Myometrial cell (primary cell): ENCODE data around the gene ITGA11. TPM values are rescaled to one million over a fixed set of nuclear protein-coding genes. Genes with fewer than 3 reads are reported as not detected.

Experiments used
- total RNA-seq: library from RNA; depleted of rRNA; stranded (reverse); fragments of >200 nt; gene quantifications from 2 replicates; pipeline ENCODE4 v1.2.3, GENCODE V29; 2015

The ITGA11 gene
- 0.86 TPM in 1 of 2 replicates, not detected in the other for total RNA-seq

GRCh38 chr15:68431792-68432401, at the start of gene ITGA11:
Gene ITGA11, minus strand, starts transcription at chr15:68432163. Its CDS starts 97 bp downstream, at chr15:68432066.

GRCh38 chr15:68277603-68278344, 154.2 kb downstream of the ITGA11 start, which contains the start of gene FEM1B:
Gene FEM1B, plus strand, starts transcription at chr15:68277745. Its CDS starts 673 bp downstream, at chr15:68278418.

Other genes starting within 250 kb of the ITGA11 start
- gene CALML4, start 226.8 kb downstream of the ITGA11 start, total RNA-seq, result 4.0 and 4.6 TPM in 2 replicates
- gene CLN6, start 202.4 kb downstream of the ITGA11 start, total RNA-seq, result 23.7 and 27.7 TPM in 2 replicates
- gene FEM1B, start 154.4 kb downstream of the ITGA11 start, total RNA-seq, result 13.0 and 20.6 TPM in 2 replicates
- gene CORO2B, start 146.8 kb upstream of the ITGA11 start, total RNA-seq, result 28.3 and 32.6 TPM in 2 replicates